Right renal cortex interstitium (tissue), 3 donors: ENCODE results near the gene KCNJ15. TPM values are rescaled to one million over a fixed set of nuclear protein-coding genes. Genes with fewer than 3 reads are reported as not detected.

Source experiments
- DNase-seq, 3 donors: peaks; one replicate each; pipeline ENCODE4 v3.0.0-alpha.2; 2013; ENCODE audit warnings: low read depth in 3 of 3, low spot score in 2 of 3
- polyA plus RNA-seq, 3 donors: library from polyadenylated mRNA; unstranded; fragments of 120-200 nt; gene quantifications; one replicate each; pipeline ENCODE4 v1.2.1, GENCODE V29; 2013; ENCODE audit not compliant: insufficient read length in 3 of 3

KCNJ15 gene
- polyA plus RNA-seq, 3 donors: 239 to 261 (median 244) TPM

DNA sequence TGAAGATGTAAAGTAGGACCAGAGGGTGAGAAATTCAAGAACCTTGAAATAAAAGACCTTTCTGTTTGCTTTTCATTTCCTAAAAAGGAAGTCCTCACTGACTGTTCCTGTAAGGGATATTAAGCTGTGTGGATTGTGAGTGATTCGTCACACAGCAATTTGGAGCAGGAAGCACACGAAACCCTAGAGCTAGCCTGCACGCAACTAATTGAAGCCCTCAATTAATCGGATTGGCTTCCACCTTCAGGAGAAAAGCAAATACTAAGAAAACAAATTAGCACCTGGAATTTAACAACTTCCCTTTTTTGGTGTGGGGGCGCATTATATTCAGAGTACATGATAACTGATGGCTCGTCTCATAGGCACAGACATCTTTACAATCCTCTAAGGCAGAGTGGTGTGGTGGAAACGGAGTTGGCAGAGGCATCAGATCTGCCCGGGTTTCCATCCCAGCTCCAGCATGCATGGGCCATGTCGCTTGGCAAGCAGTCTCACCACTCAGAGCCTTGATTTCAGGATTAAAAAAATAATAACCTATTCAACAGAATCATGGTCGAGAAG, 95.2 kb downstream of the KCNJ15 start:
- peak in 1 of 3 donors; percentile 29 for DNase-seq

GRCh38 chr21:38352536-38353219, 95.9 kb downstream of the KCNJ15 start:
- DNase-seq: peak in 1 of 3 donors; percentile 59

- DNase-seq: no peak
Observed at GRCh38 chr21:38354231-38354630, 97.4 kb downstream of the KCNJ15 start.

DNA sequence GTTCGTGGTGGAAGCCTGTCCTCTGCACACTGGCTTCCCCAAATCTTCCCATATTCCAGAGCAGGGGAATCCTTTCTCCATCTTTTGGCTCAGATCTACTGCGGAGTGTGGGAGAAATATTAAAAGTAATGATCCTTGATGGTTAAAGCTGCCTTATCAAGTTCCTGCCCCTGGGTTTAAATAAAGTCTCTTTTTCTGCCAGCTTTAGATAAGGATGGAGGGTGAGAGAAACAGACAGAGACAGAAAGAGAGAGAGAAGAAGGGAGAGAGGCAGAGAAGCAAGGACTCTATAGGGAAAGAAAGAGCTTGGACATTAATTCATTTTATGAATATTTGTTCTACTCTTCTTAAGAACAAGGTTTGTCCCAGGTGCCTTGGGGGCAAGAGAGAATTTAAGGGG, 98.0 kb downstream of the KCNJ15 start:
- no peak for DNase-seq

DNA sequence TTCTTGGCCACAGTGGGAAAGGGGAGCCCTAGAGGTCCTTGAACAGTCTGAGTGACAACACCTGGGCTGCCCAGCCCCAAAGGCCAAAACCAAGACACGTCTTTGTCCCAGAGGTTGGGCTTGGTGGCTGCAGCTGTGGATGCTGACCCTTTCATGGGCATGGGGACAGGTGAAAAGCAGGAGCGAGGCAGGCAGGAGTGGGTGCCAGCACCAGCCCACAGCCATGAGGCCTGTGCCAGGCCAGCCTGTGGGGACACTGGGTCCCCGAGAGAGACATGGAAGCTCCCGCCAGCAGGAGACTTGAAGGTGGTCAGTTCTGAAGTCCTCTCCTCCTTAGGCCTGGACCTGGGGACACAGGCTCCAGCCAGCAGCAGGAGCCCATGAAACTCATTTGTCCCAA, 98.6 kb downstream of the KCNJ15 start:
- DNase-seq: no peak

DNA sequence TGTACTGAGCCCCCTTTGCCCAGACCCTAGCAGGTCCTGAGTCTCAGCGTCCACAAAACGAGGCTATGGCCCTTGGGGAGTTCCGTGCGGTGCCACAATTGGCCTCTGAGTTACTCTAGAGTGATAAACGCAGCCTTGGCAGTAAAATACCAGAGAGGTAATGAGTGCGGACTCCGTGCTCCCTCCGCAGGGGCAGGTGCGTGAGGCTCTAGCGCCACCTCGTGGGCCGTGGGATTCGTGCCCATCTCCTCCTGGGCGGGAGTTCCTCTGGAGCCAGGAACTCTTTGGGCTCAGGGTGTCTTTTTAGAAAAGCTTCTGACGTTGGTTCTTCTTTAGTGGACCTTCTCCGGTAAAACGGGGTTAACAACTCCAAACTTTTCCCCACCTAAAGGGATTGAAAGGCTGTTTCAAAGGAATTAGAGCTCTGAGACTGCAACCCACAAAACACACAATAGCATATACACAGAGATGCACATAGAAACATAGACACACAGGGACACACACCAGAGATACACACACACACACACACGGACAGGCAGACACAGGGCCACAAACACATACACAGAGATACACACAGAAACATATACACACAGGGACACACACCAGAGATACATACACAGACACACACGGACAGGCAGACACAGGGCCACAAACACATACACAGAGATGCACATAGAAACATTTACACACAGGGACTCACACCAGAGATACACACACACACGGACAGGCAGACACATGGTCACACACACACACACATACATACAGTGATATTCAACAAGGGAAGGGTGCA, 99.4 kb downstream of the KCNJ15 start:
- DNase-seq: peak in 1 of 3 donors; percentile 54

Other genes with a start within 250 kb of the KCNJ15 start
- gene ERG, start 241.5 kb downstream of the KCNJ15 start, polyA plus RNA-seq: 10 to 100 TPM; 19.4 to 22.1 (median 21.1) TPM